ENCODE measurements around the gene BBX.
A peak's percentile ranks its signal among the peaks of the same experiment; 100 is the strongest.

The BBX gene

DNA sequence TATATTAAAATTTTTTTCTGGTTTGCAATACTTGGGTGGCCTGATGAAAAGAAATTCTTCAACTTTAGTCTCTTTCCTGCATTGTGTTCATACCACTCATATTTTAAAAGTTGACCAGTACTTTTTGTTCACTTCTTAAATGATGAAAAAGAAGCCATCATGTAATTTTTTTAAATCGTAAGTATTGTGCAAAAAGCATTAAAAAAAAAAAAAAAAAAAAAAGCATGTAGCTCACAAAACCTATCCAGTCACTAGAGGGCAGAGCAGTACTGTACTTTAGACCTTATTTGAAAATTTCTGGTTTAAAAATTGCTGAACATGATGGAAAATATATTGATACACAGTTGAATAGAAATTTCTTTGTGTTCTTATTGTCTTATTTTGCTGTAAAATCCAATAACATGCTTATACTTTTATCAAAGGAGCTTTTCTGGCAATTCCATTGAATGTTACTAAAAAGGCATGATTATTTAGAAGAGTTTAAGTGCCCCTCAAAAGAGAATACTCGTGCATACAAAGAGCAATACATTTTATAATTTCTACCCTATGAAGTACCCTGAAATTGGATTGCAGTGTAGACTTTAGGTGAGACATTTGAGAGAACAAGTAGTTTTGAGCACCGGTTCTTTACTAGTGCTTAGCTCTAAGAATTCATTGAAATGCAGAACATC, 137.7 kb downstream of the BBX start:
- DNase-seq = no peak

DNA sequence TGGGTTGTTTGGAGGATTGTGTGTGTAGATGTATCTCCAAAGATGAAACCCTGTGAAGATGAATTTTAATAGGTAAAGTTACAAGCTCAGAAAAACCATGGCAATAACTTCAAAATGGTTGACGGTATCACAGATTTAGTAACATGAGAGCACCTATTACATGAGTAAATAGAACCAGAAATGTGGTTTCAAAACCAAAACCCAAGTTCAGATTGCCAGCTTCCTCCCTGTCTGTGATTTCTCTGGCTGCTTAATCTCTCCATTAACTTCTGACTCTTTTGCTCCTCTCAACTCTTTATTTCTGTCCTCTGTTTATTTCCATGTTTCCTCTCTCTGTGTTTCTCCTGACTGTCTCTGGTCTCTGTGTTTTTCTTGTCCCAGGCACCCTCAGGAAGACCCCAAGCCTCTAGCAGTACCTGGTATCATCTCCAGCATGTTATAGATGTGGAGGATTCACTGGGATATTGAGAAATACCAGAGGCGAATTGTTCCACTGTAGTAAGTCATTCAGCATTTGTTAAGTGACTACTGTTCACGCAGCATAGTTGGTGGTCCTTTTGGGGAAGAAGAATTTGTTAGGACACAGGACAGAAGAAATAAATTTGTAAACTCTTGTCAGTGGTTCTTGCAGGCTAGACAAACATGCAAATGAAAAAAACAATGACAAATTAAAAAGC, 138.8 kb downstream of the BBX start:
- no peak for DNase-seq

DNA sequence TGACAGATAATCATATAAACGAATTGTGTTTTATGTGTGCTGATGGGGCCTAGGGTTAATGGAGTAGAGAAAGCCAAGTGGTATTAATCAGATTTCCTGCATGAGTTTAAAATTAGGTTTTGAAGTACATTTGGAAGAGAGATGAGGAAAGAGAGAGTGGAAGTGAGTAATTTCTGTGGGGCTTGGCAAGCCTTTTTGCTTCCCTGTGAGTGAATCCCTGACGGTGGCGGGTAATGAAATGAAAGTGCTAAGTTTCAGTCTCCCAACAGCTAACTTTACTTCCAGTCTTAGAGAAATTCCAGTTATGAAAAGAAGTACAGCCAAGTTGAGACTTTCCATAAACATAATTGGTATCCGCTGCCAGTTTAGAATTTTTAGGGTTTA, 139.4 kb downstream of the BBX start:
- no peak for DNase-seq

DNA sequence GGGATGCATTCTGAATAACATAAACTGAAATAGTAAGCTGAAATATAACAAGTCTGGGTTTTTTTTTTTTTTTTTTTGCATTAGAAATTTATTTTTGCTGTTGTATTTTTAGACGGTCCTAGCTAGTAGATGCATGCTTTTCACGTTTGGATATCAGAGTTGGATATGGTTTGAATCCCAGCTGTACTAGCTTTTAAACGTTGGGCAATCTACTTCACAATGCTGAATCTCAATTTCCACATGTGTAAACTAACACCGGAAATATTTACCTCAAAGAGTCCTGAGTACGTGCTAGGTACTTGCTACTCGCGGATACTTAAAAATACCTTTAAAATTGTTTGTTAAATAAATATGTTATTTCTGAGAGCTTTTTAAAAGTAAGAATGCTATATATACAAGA, 139.8 kb downstream of the BBX start:
- DNase-seq = no peak

DNA sequence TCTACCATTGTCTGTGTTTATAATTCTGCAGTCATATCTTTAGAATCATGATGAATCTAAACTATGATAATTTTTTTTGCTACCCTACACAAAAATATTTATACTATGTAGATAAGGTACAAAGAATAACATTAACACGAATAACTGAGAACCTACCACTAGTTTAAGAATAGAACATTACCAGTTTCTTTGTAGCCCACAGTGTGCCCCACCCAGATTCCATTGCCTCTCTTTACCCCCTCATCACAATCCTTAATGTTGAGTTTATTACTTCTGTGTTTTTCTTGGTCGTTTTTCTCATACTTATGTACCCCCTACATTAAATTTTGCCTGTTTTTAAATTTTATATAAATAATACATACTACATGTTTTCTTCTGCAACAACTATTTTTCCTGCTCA, 140.5 kb downstream of the BBX start:
- no peak for DNase-seq

DNA sequence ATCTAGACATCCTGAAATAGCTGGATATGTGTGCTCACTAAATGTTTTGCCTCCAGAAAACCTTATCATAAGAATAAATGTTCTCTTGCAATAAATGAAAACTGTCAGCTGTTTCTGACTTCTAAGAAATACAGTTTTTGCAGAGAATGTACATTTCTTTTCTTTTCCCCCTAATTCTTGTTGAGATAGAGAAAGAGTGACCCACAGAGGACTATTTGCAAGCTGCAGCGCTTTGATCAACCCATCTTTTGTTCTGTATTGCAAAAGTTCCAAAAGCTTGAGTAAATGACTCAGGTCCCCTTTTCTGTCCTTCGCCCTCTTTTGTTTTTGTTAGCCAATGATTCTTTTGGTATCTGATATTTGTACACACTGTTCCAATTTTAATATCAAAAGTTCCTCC, 141.9 kb downstream of the BBX start:
- DNase-seq = no peak

DNA sequence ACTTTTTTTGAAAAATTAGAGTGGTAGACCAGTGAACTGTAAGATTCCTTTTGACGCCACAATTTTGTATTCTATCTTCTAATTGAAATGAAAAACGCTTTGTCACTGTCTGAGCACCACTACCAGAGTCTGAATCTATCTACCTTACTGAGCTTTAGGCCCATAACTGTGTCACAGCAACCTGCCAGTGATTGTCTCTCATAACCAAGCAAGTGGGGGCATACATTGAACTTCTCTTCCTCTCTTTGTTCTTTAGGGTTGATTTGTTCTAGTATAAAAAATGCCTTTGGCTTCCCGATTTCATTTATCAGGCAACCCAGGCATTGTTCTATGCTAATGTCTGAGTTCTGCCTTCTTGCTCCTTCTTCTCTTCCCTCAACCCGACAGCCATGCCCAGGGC, 142.6 kb downstream of the BBX start:
- DNase-seq = no peak

DNA sequence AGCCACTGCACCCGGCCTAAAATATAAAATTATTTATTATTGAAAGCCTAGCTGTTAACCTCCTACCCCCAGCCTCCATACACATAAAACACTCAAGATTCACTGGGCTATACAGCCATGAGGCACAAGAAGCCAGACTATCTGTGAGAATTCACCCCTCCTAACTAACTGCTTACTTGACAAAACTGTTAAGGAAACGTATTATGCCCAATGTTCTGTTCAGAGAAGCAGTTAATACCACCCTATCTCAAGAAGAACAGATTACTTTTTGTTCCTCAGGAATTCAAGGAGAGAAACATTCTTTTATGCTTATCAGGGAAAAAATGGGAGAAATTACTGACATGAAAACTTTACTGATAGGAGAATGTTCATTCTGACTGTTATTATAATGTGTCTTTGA, 144.1 kb downstream of the BBX start:
- no peak for DNase-seq

DNA sequence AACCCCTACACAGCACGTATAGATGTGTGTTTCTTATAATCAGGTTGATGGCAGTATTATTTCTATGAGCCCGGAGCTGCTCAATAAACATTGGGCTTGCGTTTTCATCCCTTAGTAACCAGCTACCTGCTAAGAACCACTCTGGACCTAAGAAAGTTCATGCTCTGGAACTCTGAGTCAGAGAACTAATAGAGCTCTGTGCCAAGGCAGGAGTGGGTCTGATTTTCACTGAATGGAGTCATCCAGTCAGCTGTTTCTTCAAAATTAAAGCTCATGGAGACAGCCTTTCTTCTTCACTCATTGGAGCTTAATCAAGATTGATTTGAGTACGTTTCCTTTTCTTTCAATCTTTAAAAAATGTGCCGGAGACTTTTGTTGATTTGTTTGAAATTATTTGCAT, 145.7 kb downstream of the BBX start:
- DNase-seq = no peak

DNA sequence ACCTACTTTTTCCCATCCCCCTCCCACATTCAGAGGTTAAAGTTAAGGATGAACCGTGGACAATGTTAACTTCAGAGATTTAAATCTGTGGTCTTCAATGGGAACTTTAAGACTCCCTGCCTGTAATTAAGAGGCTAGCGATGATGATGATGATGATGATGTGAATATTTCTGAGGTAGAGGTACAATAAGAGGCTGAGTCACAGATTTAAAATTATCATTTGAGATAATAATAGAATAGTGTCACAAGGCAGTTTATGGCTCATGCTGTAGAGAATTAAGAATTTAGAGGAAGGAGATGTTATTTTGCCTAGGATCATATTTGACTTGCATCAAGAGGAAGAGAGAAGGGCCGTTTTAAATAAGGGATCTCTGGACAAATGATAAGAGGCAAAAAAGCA, 146.2 kb downstream of the BBX start:
- DNase-seq = no peak

DNA sequence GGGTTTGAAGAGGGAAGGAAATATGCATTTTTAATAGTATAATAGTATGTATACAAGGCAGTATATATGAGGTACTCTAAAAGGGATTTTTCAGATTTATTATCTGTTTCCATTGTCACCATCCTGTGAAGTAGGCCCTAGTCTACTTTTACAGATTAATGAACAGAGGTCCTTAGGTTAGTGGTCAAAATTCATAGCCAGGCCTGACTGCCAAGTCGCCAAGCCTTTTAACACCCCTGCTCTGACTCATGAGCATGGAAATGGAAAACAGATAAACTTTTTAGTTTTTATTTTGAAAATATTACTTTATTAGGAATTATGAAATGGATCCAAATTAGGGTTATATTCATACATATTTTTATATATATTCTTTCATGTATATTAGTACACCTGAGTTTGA, 146.9 kb downstream of the BBX start:
- no peak for DNase-seq

DNA sequence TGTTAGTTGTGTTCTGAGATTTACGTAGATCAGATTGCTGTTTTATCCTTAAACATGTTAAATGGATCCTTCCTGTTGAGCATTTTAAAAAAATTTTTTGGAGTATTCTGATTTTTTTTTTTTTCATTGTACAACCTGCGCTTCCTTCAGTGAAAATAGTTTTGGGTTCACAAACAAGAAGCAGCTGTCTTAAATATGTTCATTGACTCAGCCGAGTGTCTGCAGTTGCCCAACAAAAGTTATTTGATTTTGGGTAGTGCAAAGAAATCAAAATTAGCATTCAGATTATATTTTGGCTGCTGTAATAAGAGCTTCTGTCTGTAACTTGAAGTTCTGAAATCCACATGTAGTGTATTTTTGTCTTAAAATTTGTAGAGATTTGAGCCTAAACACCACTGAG, 148.2 kb downstream of the BBX start:
- DNase-seq = no peak

DNA sequence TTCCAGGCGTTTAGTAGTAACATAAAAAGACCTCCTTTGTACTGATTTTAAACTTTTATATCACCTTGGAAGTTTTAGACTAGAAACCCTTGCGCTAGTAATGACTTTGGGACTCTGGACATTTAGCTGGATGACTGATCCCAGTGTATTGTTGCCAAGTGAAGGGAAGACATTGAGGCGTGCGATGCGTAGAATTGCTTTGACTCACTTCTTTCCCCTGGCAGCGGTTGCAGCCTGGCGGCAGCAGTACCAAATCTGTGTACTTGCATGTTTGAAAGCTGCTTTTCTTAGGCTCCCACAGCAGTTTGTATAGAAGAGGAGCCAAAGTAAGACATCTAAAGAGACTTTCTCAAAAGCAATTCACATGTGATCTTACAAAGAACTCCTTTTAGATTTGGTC, 151.6 kb downstream of the BBX start:
- no peak for DNase-seq

DNA sequence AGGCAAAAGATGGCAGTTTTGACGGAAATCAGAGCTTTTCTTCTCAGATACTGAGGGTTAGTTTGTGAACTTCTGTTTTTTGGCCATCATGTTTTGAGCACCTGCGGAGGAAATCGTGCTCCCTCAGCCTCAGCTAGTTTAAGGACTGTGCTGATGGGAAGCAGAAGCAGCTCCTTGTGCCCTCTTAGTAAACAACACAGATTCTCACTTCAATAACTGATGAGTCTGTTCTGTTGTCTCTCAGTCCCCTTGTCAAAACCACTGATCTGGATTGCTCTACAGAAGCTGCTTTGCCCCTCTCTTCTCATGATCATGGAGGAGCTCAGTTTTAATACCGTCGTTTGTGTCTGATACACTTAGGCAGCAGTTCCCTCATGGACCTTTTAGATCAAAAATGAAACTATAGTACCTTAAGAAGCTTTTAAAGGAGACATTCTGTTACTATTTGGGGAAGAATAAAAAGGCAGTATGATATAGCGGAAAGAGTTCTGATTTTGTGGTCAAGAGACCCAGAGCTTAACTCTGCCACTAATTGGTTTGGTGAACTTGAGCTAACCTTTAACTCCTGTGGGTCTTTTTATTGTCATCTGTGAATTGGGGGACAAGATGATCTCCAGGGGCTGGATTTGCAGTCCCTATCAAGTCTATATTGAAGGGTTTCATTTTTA, 152.6 kb downstream of the BBX start:
- DNase-seq = no peak

DNA sequence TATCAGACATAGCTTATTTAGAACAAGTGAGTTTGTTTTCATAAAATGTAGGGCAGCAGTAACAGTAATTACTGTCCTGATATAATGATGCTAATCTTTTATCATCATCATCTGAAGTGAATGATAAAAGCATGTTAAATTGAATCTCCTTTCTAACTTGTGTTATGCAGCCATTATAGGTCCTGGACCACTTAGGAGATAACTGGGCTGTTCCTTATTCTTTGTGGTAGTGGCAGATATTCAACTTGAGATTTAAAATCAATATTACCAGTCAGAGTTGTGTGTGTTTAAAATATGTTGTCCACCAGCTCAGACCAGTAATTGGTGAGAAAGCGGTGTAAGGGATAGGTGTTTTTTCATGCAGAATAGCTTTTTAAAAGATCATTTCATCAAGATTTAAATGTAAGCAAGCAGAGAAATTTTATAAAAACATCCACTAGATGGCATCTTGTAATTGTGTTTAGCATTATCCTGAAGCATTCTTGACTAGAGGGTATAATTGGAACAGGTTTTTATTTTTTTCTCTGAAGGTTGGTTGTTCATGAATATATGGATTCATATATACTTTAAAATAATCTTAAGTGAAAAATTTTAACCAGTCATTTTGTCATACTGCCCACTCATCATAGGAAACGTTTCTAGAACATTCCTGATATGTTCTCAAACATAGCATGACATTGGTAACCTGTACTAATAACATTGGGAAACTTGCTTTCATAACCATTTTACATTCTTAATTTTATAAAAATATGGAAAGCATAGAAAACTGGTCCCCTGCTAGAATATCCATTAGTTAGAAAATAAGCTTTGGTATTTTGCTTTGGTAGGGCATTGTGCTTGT, 153.9 kb downstream of the BBX start:
- DNase-seq = peak; percentile 11

DNA sequence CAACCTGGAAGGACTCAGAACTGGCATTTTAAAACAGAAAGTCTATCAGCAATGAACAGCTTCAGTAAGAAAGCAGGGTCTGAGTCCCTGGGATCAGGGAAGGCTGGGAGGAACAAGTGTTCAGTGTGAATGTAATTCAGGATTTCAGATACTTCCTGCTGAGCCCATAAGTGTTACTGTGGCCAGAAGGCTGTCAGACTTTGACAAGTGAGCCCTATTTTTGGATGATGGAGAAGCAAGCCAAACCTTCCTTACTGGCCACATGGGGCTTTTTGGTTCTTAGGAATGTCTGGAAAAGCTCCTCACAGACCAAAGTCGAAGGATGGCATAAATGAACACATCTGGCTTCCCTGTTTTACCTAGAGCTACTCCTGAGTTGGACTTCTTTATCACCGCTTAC, 157.2 kb downstream of the BBX start:
- no peak for DNase-seq

DNA sequence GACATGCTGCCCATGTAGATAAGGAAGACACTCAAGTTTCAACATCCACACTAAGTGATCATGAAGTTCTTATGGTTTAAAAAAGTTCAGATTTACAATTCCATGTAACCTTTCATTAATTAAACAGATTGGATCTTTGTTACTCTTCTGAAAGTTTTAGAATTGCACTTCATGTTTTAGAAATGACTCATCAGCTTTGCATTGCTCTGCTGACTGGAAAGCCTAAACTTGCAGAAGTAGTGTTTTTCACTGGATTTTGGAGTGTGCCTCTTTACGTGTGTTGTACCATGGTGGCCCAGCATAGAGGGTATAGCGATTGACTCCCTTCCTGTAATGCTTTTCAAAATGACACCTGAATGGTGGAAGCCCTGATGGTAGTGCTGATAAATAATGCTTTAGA, 157.9 kb downstream of the BBX start:
- no peak for DNase-seq

DNA sequence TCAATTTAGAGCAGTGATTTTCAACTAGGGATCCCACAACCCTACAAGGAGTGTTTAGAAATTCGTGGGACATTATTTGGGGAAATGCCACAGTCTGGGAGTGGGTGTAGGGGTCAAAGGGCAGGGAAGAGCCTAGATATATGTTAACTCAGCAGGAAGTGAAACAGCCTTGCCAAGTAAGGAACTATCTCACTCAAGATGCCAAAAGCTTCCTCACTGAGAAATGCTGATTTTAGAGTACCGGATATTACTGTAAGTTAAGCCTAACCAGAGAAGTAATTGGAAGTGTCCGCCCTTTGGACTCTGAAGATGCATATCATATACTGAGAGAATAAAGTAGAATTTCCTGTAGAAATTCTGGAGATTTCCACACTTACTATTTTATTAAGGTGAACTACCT, 158.6 kb downstream of the BBX start:
- DNase-seq = no peak

DNA sequence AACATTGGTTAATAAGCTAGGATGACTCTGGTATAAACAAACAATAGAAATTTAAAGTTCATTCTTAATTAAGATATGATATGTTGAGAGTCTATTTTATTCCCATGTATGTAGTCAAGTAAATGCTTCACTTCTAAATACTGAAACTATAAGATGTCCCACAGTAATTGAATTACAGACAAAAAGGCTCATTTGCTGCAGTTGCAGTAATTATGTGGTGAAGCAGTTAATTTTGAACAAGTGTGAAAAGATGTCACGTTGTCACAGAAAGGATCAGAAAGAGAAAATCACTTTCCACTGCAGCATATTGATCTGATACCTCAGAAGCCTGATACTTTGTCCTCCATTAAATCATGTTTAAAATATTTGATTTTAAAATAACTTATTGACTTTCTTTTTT, 159.8 kb downstream of the BBX start:
- no peak for DNase-seq

DNA sequence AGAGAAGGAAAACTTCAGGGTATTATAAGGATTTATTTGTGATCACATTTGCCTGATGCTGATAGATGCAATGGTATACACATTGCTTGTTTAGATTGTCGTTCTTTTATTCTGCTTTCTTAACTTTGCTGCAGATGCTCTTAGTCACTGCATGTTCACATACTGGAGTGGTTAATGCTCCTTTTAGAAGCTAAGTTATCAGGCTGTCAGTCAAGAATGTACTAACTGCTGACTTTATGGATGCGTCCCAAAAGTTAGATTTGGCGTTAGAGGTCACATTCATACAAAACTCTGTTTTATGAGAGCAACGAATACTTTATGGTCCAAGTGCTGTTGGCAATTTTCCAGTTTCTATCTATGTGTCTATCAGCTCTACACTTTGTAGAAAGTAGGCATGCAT, 160.7 kb downstream of the BBX start:
- no peak for DNase-seq

DNA sequence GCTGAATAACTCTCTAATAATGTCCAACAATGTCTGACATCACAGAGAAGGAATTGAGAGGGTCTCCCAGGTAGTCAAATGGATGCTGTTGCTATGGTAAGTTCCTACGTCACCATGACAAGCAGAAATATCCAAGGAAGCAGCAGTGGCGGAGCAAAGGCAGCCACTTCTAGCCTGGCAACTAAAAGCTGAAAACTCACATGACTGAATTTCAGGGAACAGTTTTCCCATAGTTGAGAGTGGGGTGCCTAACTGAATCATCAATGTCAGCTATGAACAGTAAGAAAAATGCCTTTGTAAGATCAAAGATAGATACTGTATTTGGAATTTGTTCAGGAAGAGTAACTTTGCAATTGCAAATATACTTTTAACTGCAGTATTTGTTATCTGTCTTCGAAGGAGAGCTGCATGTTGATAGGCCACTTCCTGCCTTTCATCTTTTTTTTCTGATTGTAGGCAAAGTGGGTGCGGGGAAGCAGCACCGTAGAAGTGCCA, 161.7 kb downstream of the BBX start:
- no peak for DNase-seq

DNA sequence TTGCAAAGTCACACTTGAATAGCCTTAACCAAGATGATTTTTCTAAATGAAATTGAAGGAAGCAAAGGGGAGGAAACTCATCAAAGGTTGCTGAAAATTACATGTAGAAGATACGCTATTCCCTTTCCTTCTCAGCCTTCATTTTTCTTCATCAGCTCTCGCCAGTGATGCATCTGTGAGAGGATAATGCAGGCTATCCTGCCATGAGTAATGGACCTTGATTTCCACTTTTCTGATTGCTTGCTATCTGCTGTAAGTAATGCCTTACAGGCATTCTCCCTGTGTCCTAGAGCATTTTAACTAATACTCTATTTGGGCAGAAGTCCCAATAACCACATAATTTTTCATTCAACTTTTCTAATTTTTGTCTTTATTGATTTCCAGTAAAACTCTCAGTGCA, 162.6 kb downstream of the BBX start:
- DNase-seq = no peak

DNA sequence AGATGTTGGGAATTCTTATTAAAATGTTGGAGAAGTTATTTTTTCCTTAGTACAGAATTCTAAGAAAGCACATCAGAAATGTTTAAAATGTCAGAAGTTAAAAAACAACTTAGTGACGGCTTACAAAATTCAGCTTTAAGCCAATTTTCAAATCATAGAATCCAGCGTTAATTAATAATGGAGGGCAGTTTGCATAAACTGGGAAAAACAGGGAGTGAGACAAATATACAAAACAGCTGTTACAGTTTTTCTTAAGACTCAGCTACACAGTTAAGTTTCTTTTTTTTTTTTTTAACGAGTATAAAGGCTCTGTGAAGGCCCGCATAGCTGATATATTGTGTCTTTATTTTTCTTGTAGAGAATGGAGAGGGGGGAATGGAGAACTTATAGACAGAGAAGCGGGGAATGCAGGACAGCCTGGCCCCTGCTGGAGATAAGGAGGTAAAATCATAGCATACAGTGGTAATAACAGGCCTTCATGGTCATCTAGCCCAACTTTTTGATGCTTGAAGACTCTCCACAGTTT, 164.4 kb downstream of the BBX start:
- DNase-seq = no peak

All from SHP77 treated with DMSO at 0.1 percent for 48 hours (cell line).